ENCODE results near the gene KLK1.
"Not testable (repeated sequence)": the region's sequence is repeated elsewhere in the genome, so short reads cannot be mapped to it uniquely, and the experiment has no call there.

Gene KLK1

DNA sequence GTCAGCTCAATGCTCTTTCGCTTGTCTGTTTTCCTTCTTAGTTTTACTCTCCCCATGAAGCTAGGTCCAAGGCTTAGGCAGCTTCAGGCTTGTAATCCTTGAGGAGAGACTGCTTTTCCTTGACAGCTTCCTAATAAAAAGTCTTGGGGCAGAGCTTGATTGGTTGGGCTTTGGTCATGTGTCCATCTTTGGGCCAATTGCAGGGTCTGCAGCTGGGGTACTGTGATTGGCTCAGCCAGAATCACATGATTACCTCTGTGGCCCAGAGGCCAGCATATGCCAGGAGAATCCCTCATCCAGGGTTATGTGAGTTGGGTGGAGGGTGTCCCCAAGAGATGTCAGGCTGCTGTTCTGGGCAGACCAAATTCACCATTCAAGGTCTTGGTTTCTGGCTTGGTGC, 8.1 kb downstream of the KLK1 start:
- H3K4me1 Mint-ChIP-seq: peaks cover 38 to 45% of the 10 kb centered on the region in 2 donors
- H3K27ac Mint-ChIP-seq: no peak overlapping the region
- H3K4me3 Mint-ChIP-seq: no peak overlapping the region
- peaks cover 5 to 7% of the 10 kb centered on the region in 2 donors for H3K9me3 Mint-ChIP-seq
- H3K36me3 Mint-ChIP-seq: peaks cover 7 to 13% of the 10 kb centered on the region in 2 donors
- ATAC-seq (replicated peaks) (no peak), DNase-seq (no peak)
- H3K27me3 Mint-ChIP-seq: peaks cover 48 to 67% of the 10 kb centered on the region in 2 donors

- H3K4me3 Mint-ChIP-seq: no peak overlapping the region
- H3K4me1 Mint-ChIP-seq: peaks cover 33 to 39% of the 10 kb centered on the region in 2 donors
- peaks cover 7 to 13% of the 10 kb centered on the region in 2 donors for H3K36me3 Mint-ChIP-seq
- peaks cover 45 to 67% of the 10 kb centered on the region in 2 donors for H3K27me3 Mint-ChIP-seq
- DNase-seq (no peak), ATAC-seq (replicated peaks) (no peak)
- H3K27ac Mint-ChIP-seq: no peak overlapping the region
- peaks cover 6 to 9% of the 10 kb centered on the region in 2 donors for H3K9me3 Mint-ChIP-seq
Measured at GRCh38 chr19:50814883-50815282, 8.7 kb downstream of the KLK1 start.

GRCh38 chr19:50812474-50812873, 11.1 kb downstream of the KLK1 start:
- DNase-seq (no peak), ATAC-seq (replicated peaks) (no peak)
- H3K4me3 Mint-ChIP-seq: no peak overlapping the region
- peaks cover 7 to 11% of the 10 kb centered on the region in 2 donors for H3K36me3 Mint-ChIP-seq
- H3K4me1 Mint-ChIP-seq: peaks cover 13 to 15% of the 10 kb centered on the region in 2 donors
- H3K27me3 Mint-ChIP-seq: peaks cover 35 to 54% of the 10 kb centered on the region in 2 donors
- peaks cover 7 to 12% of the 10 kb centered on the region in 2 donors for H3K9me3 Mint-ChIP-seq
- H3K27ac Mint-ChIP-seq: no peak overlapping the region

- not testable (repeated sequence) for H3K36me3 Mint-ChIP-seq; H3K4me3 Mint-ChIP-seq; ATAC-seq (replicated peaks); H3K4me1 Mint-ChIP-seq; DNase-seq; H3K27ac Mint-ChIP-seq
- Mint-ChIP-seq H3K27me3 (peaks cover 35 to 54% of the 10 kb centered on the region in 2 donors), H3K9me3 (peaks cover 6 to 12% of the 10 kb centered on the region in 2 donors)
Measured at GRCh38 chr19:50811622-50812238, 11.9 kb downstream of the KLK1 start.

DNA sequence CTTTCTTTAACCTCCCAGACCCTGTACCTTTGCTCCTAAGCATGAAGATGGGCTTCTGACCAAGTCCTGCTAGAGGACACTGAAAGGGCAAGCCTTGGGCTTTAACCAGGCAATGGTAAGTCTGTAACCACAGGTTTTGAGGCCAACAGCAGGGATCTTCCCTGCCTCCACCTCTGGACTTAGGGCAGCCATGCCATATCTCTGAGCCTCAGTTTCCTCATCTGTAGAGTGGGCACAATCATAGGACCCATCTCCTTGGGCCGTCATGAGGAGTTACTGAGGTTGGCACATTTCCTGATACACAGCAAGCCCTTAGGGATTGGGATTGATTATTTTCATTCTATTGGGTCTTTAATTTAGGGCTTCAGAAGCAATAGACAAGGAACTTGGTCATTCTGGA, 14.7 kb downstream of the KLK1 start:
- H3K27me3 Mint-ChIP-seq: peaks cover 19 to 30% of the 10 kb centered on the region in 2 donors
- DNase-seq: no peak
- peaks cover 11 to 20% of the 10 kb centered on the region in 2 donors for H3K4me1 Mint-ChIP-seq
- H3K36me3 Mint-ChIP-seq: peaks cover 4 to 7% of the 10 kb centered on the region in 2 donors
- no peak overlapping the region for H3K4me3 Mint-ChIP-seq
- peaks cover 3 to 8% of the 10 kb centered on the region in 2 donors for H3K9me3 Mint-ChIP-seq
- no peak overlapping the region for H3K27ac Mint-ChIP-seq
- no peak for ATAC-seq (replicated peaks)

GRCh38 chr19:50804420-50805272, 18.9 kb downstream of the KLK1 start:
- DNase-seq (peak; percentile 98), ATAC-seq (replicated peaks) (peak; percentile 95 to 98)
- peaks cover under 1 to 2% of the 10 kb centered on the region in 2 donors for H3K27me3 Mint-ChIP-seq
- peak overlapping the region; percentile 100 for H3K27ac Mint-ChIP-seq
- peaks cover 0 to under 1% of the 10 kb centered on the region in 2 donors for H3K9me3 Mint-ChIP-seq
- peak overlapping the region; percentile 92 to 98 for H3K4me3 Mint-ChIP-seq
- H3K4me1 Mint-ChIP-seq: peaks cover 30 to 42% of the 10 kb centered on the region in 2 donors
- H3K36me3 Mint-ChIP-seq: peaks cover 23 to 42% of the 10 kb centered on the region in 2 donors

- peak overlapping the region; percentile 100 for H3K27ac Mint-ChIP-seq
- H3K27me3 Mint-ChIP-seq: no peaks in the 10 kb centered on the region
- peaks cover 23 to 45% of the 10 kb centered on the region in 2 donors for H3K36me3 Mint-ChIP-seq
- peaks cover 31 to 48% of the 10 kb centered on the region in 2 donors for H3K4me1 Mint-ChIP-seq
- H3K9me3 Mint-ChIP-seq: no peaks in the 10 kb centered on the region
- peak overlapping the region; percentile 92 to 98 for H3K4me3 Mint-ChIP-seq
- DNase-seq (no peak), ATAC-seq (replicated peaks) (peak; percentile 4 to 33)
Measured at GRCh38 chr19:50803633-50804419, 19.8 kb downstream of the KLK1 start.

- DNase-seq: no peak
- Mint-ChIP-seq H3K36me3 (peaks cover 38 to 62% of the 10 kb centered on the region in 2 donors), H3K4me3 (no peak overlapping the region), H3K27ac (peak overlapping the region; percentile 51), H3K4me1 (peaks cover 34 to 48% of the 10 kb centered on the region in 2 donors), H3K9me3 (no peaks in the 10 kb centered on the region), H3K27me3 (no peaks in the 10 kb centered on the region)
- no peak for ATAC-seq (replicated peaks)
Measured at GRCh38 chr19:50801107-50801506, 22.5 kb downstream of the KLK1 start.

DNA sequence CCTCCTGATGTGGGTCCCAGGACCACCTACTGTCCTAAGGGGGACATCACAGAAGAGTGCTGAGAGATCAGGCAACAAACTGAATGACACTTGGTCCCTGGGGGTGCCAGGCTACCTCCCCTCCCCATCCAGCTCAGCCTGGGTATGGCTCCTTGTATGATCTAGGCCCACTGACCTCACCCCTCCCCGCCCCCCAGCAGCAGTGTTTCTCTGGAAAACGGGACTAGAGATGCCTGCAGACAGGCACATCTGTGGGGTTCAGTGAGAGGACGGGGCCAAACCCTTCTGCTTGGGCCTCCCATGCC, 24.1 kb downstream of the KLK1 start:
- Mint-ChIP-seq H3K9me3 (no peaks in the 10 kb centered on the region), H3K36me3 (peaks cover 41 to 64% of the 10 kb centered on the region in 2 donors), H3K27me3 (no peaks in the 10 kb centered on the region), H3K27ac (no peak overlapping the region), H3K4me1 (peaks cover 31 to 40% of the 10 kb centered on the region in 2 donors), H3K4me3 (no peak overlapping the region)
- no peak for ATAC-seq (replicated peaks)
- no peak for DNase-seq

DNA sequence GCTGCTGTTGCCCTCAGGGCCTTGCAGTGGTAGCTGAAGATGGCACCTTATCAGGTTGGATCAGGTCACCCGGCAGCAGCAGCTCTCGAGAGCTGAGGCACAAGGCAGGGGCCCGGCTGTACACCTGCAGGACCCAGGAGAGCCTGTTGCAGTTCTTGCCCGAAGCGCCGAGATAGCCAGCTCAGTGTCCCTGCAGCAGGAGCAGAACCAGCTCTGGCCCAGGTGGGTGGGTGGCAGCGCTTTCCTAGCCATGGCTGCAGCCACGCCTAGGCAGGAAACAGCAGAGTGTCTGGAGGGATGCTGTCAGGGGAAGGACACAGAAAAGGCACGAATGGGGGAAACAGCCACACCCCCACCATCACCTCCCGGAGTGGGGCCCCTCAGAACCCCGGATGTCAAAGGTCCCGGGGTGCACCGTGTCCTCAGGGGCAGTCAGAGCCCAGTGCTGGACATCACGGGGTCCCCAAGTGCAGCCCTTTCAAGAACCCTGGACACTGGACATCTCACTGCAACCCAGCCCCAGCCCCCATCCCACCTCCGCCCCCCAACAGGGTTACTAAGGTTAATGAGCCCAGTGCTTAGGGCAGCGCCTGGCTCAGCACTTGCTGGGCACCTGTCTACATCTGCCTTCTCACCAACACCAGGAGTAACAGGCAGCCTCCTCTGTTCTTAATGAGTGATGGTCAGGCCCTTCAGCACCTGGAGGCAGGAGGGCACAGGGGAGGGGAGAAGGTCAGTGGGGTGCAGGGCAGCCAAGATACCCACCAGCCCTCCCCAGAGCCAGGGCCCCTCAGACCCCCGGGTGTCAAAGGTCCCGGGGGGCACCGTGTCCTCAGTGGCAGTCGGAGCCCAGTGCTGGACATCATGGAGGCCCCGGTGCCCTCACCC, 24.7 kb downstream of the KLK1 start:
- DNase-seq (no peak), ATAC-seq (replicated peaks) (no peak)
- Mint-ChIP-seq H3K4me3 (no peak overlapping the region), H3K27ac (no peak overlapping the region), H3K27me3 (no peaks in the 10 kb centered on the region), H3K4me1 (peaks cover 33 to 41% of the 10 kb centered on the region in 2 donors), H3K9me3 (no peaks in the 10 kb centered on the region), H3K36me3 (peaks cover 38 to 59% of the 10 kb centered on the region in 2 donors)

DNA sequence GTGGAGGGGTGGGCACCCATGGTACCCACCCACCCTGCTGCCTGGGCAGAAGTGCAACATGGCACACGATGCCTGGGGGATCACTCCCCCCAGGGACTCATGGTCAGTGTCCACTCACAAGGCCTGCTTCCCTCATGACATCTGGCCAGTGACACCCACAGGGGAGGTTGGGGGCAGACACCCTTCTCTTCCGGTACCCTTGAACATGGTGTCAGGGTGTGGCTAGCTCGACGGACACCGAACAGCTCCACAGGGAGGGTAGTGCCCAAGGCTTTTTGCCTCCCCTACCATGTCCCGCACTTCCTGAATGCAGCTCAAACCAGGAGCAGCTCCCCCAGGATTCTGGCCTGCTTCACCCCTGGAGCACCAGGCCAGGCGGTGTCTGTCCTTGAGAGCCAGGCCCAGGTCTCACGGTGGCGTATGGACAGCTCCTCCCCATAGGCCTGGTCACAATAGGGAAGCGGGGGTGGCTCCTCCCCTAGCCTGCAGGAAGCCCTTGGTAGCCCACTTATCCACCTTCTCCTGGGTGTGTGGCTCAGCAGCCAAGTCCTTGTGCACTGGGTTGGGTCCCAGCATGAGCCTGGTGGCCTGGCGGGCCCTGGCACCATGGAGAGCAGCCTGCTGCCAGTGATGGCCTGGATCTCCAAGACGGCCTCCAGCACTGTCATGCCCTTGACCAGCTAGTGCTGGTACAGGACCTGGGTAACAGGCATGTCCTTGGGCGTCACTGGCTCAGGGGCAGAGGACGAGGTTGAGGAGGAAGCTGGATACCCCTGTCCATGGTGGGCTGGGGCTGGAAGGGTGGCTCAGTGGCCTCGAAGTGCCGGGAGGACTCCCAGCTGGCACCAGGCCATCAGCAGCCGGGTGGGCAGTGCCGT, 25.6 kb downstream of the KLK1 start:
- no peak overlapping the region for H3K4me3 Mint-ChIP-seq

GRCh38 chr19:50797429-50797780, 26.2 kb downstream of the KLK1 start:
- peaks cover 31 to 44% of the 10 kb centered on the region in 2 donors for H3K36me3 Mint-ChIP-seq

More for the DNA sequence above, 25.6 kb downstream of the KLK1 start:
- peaks cover 29 to 33% of the 10 kb centered on the region in 2 donors for H3K4me1 Mint-ChIP-seq
- H3K27ac Mint-ChIP-seq: peak overlapping the region; percentile 65
- H3K27me3 Mint-ChIP-seq: no peaks in the 10 kb centered on the region
- DNase-seq (no peak), ATAC-seq (replicated peaks) (no peak)
- H3K9me3 Mint-ChIP-seq: no peaks in the 10 kb centered on the region
- peaks cover 34 to 50% of the 10 kb centered on the region in 2 donors for H3K36me3 Mint-ChIP-seq

More at GRCh38 chr19:50797429-50797780, 26.2 kb downstream of the KLK1 start:
- no peaks in the 10 kb centered on the region for H3K9me3 Mint-ChIP-seq
- ATAC-seq (replicated peaks) (no peak), DNase-seq (no peak)
- H3K27ac Mint-ChIP-seq: no peak overlapping the region
- H3K4me1 Mint-ChIP-seq: peaks cover 26 to 27% of the 10 kb centered on the region in 2 donors
- H3K27me3 Mint-ChIP-seq: no peaks in the 10 kb centered on the region
- no peak overlapping the region for H3K4me3 Mint-ChIP-seq
